WERI-Rb-1 (cell line): ENCODE results near the gene CCDC70.
A peak's percentile ranks its signal among the peaks of the same experiment; 100 is the strongest.

ENCODE experiments used
- DNase-seq: peaks from one replicate; pipeline ENCODE4 v3.0.0-alpha.2; 2020
- H3K27ac ChIP-seq: fragments of 250-450 bp; sonication (Bioruptor Pico); 2 replicates; pipeline ENCODE4 v1.5.1; 2020; ENCODE audit warnings: mild to moderate bottlenecking, moderate library complexity
- H3K27me3 ChIP-seq: fragments of 250-450 bp; sonication (Bioruptor Pico); 2 replicates; pipeline ENCODE4 v1.5.1; 2021; ENCODE audit warnings: mild to moderate bottlenecking, low read depth, moderate library complexity; ENCODE audit not compliant: insufficient read depth, severe bottlenecking
- H3K36me3 ChIP-seq: fragments of 250-450 bp; sonication (Bioruptor Pico); 2 replicates; pipeline ENCODE4 v1.5.1; 2020; ENCODE audit warnings: mild to moderate bottlenecking, moderate library complexity
- H3K4me3 ChIP-seq: 2 replicates; pipeline ENCODE4 v1.5.1; 2011; ENCODE audit warnings: low read depth, mild to moderate bottlenecking, control low read depth, low read length
- H3K9me3 ChIP-seq: fragments of 250-450 bp; sonication (Bioruptor Pico); 2 replicates; pipeline ENCODE4 v1.5.1; 2021; ENCODE audit warnings: mild to moderate bottlenecking, moderate library complexity; ENCODE audit not compliant: severe bottlenecking
- CTCF ChIP-seq: IDR thresholded peaks from 2 replicates; pipeline ENCODE4 v1.5.1; 2011; ENCODE audit warnings: low read depth, mild to moderate bottlenecking, control low read depth, inconsistent platforms, low read length

The CCDC70 gene

GRCh38 chr13:51856998-51857397 lies 4.8 kb upstream of the CCDC70 start:
- DNase-seq, result no peak
- Histone ChIP-seq H3K27ac (no peak overlapping the region), H3K4me3 (no peak overlapping the region), H3K9me3 (no peaks in the 10 kb centered on the region), H3K27me3 (no peaks in the 10 kb centered on the region), H3K36me3 (no peaks in the 10 kb centered on the region)
- no peak for TF ChIP-seq CTCF

- no peak overlapping the region for H3K27ac ChIP-seq
- no peaks in the 10 kb centered on the region for H3K9me3 ChIP-seq
- no peak overlapping the region for H3K4me3 ChIP-seq
These were observed 3.1 kb upstream of the CCDC70 start for GRCh38 chr13:51858433-51859247.

GRCh38 chr13:51862957-51863356 lies 1.2 kb downstream of the CCDC70 start:
- no peak overlapping the region for H3K4me3 ChIP-seq
- no peak for TF ChIP-seq CTCF
- H3K27me3 ChIP-seq, result no peaks in the 10 kb centered on the region
- no peak for DNase-seq
- no peaks in the 10 kb centered on the region for H3K36me3 ChIP-seq
- no peak overlapping the region for H3K27ac ChIP-seq
- H3K9me3 ChIP-seq, result no peaks in the 10 kb centered on the region

More at GRCh38 chr13:51858433-51859247, 3.1 kb upstream of the CCDC70 start:
- TF ChIP-seq CTCF, result no peak
- DNase-seq, result no peak
- H3K27me3 ChIP-seq, result no peaks in the 10 kb centered on the region
- H3K36me3 ChIP-seq, result no peaks in the 10 kb centered on the region

GRCh38 chr13:51865838-51866237 lies 4.1 kb downstream of the CCDC70 start:
- peak; percentile 10 for DNase-seq
- Histone ChIP-seq H3K27ac (no peak overlapping the region), H3K4me3 (no peak overlapping the region), H3K36me3 (no peaks in the 10 kb centered on the region), H3K27me3 (no peaks in the 10 kb centered on the region), H3K9me3 (no peaks in the 10 kb centered on the region)
- peak; percentile 24; the same call in 1 of the 2 replicates for TF ChIP-seq CTCF

- no peaks in the 10 kb centered on the region for H3K27me3 ChIP-seq
- no peak for DNase-seq
- no peaks in the 10 kb centered on the region for H3K9me3 ChIP-seq
- H3K27ac ChIP-seq, result no peak overlapping the region
- TF ChIP-seq CTCF, result no peak
- no peak overlapping the region for H3K4me3 ChIP-seq
- no peaks in the 10 kb centered on the region for H3K36me3 ChIP-seq
These were observed 5.3 kb downstream of the CCDC70 start for GRCh38 chr13:51867062-51867461.

- no peak overlapping the region for H3K27ac ChIP-seq
- H3K27me3 ChIP-seq, result no peaks in the 10 kb centered on the region
- TF ChIP-seq CTCF, result no peak
- no peak overlapping the region for H3K4me3 ChIP-seq
- no peaks in the 10 kb centered on the region for H3K9me3 ChIP-seq
- no peaks in the 10 kb centered on the region for H3K36me3 ChIP-seq
- no peak for DNase-seq
These were observed 8.1 kb downstream of the CCDC70 start for GRCh38 chr13:51869916-51870315.
